Mesodermal cell (in vitro differentiated cells): ENCODE measurements around the gene BARX1.
"Not testable (repeated sequence)": the region's sequence is repeated elsewhere in the genome, so short reads cannot be mapped to it uniquely, and the experiment has no call there.

Experiments used
- H3K27ac ChIP-seq: 2 replicates; pipeline ENCODE4 v1.7.0; 2013; ENCODE audit warnings: mild to moderate bottlenecking, low read depth, low read length, moderate library complexity; ENCODE audit not compliant: severe bottlenecking
- H3K36me3 ChIP-seq: 2 replicates; pipeline ENCODE4 v1.7.1; 2013; ENCODE audit warnings: mild to moderate bottlenecking, low read length, moderate library complexity; ENCODE audit not compliant: control insufficient read depth, insufficient read depth
- H3K4me1 ChIP-seq: one replicate; pipeline ENCODE4 v1.7.1; 2013; ENCODE audit warnings: mild to moderate bottlenecking, low read length; ENCODE audit not compliant: insufficient read depth, control insufficient read depth, poor library complexity, severe bottlenecking
- H3K4me3 ChIP-seq: 2 replicates; pipeline ENCODE4 v1.7.0; 2013; ENCODE audit warnings: low read length, control low read depth, mild to moderate bottlenecking; ENCODE audit not compliant: insufficient read depth, poor library complexity, severe bottlenecking; ENCODE audit errors: extremely low read depth
- H3K9me3 ChIP-seq: 2 replicates; pipeline ENCODE4 v1.7.1; 2013; ENCODE audit warnings: mild to moderate bottlenecking, low read length, moderate library complexity; ENCODE audit not compliant: control insufficient read depth
- WGBS, 2 experiments: methylation state at CpG; one replicate each; pipeline ENCODE4 v1.1.5; 2013; ENCODE audit warnings: missing lambda C conversion rate in 2 of 2; ENCODE audit not compliant: insufficient coverage in 2 of 2; 5-methylcytosine and 5-hydroxymethylcytosine counted together

Gene BARX1

GRCh38 chr9:93965830-93966577 is 10.8 kb upstream of the BARX1 start:
- Histone ChIP-seq H3K27ac (no peak overlapping the region), H3K9me3 (no peaks in the 10 kb centered on the region), H3K36me3 (no peaks in the 10 kb centered on the region), H3K4me1 (peaks cover 4% of the 10 kb centered on the region), H3K4me3 (no peak overlapping the region)
- WGBS, 2 experiments = 63 to 80% methylated on average over 10 to 11 of the region's 11 CpGs

GRCh38 chr9:93964685-93965084 is 9.5 kb upstream of the BARX1 start:
- H3K36me3 ChIP-seq = no peaks in the 10 kb centered on the region

GRCh38 chr9:93963969-93964368 is 8.8 kb upstream of the BARX1 start:
- Histone ChIP-seq H3K36me3 (no peaks in the 10 kb centered on the region), H3K27ac (no peak overlapping the region), H3K4me1 (peaks cover 10% of the 10 kb centered on the region), H3K4me3 (no peak overlapping the region), H3K9me3 (no peaks in the 10 kb centered on the region)
- 55 to 69% methylated on average over 7 to 8 of the region's 8 CpGs for WGBS, 2 experiments

More at GRCh38 chr9:93964685-93965084, 9.5 kb upstream of the BARX1 start:
- H3K4me3 ChIP-seq = no peak overlapping the region
- H3K9me3 ChIP-seq = no peaks in the 10 kb centered on the region
- no peak overlapping the region for H3K27ac ChIP-seq
- WGBS, 2 experiments = 91 to 95% methylated on average over 2 to 4 of the region's 4 CpGs
- peaks cover 4% of the 10 kb centered on the region for H3K4me1 ChIP-seq

GRCh38 chr9:93963489-93963888 is 8.3 kb upstream of the BARX1 start:
- H3K27ac ChIP-seq, H3K4me3 ChIP-seq, H3K36me3 ChIP-seq, H3K9me3 ChIP-seq: not testable (repeated sequence)
- peaks cover 15% of the 10 kb centered on the region for H3K4me1 ChIP-seq
- 36% methylated on average over 1 of the region's 3 CpGs; no CpG with 5 or more reads in 1 of the 2 experiments for WGBS, 2 experiments

- H3K36me3 ChIP-seq = no peaks in the 10 kb centered on the region
- peaks cover 16% of the 10 kb centered on the region for H3K4me1 ChIP-seq
- no peak overlapping the region for H3K27ac ChIP-seq
- 43 to 49% methylated on average over 8 to 13 of the region's 22 CpGs for WGBS, 2 experiments
- H3K9me3 ChIP-seq = no peaks in the 10 kb centered on the region
- H3K4me3 ChIP-seq = no peak overlapping the region
Measured at GRCh38 chr9:93962561-93963440, 7.6 kb upstream of the BARX1 start.

GRCh38 chr9:93962017-93962416 is 6.9 kb upstream of the BARX1 start:
- no peak overlapping the region for H3K4me3 ChIP-seq
- no peaks in the 10 kb centered on the region for H3K9me3 ChIP-seq
- H3K27ac ChIP-seq = no peak overlapping the region
- H3K4me1 ChIP-seq = peaks cover 16% of the 10 kb centered on the region
- 57 to 80% methylated on average over 1 of the region's 1 CpG for WGBS, 2 experiments
- no peaks in the 10 kb centered on the region for H3K36me3 ChIP-seq

- Histone ChIP-seq H3K9me3 (no peaks in the 10 kb centered on the region), H3K4me1 (peaks cover 16% of the 10 kb centered on the region), H3K36me3 (no peaks in the 10 kb centered on the region), H3K27ac (no peak overlapping the region), H3K4me3 (no peak overlapping the region)
- 10 to 15% methylated on average over 2 to 5 of the region's 11 CpGs for WGBS, 2 experiments
Measured at GRCh38 chr9:93960971-93961841, 6.1 kb upstream of the BARX1 start.

- WGBS, 2 experiments = 4% methylated on average over 48 to 59 of the region's 63 CpGs
- Histone ChIP-seq H3K27ac (no peak overlapping the region), H3K4me1 (peaks cover 16% of the 10 kb centered on the region), H3K36me3 (no peaks in the 10 kb centered on the region), H3K9me3 (no peaks in the 10 kb centered on the region), H3K4me3 (no peak overlapping the region)
Measured at GRCh38 chr9:93960221-93960970, 5.2 kb upstream of the BARX1 start.

- H3K27ac ChIP-seq = no peak overlapping the region
- H3K36me3 ChIP-seq = no peaks in the 10 kb centered on the region
- H3K4me1 ChIP-seq = peaks cover 16% of the 10 kb centered on the region
- H3K9me3 ChIP-seq = no peaks in the 10 kb centered on the region
- H3K4me3 ChIP-seq = no peak overlapping the region
- WGBS, 2 experiments = 0 to 3% methylated on average over 5 to 8 of the region's 10 CpGs
Measured at GRCh38 chr9:93959739-93960154, 4.6 kb upstream of the BARX1 start.
